ENCODE measurements around the gene CPD. TPM values are rescaled to one million over a fixed set of nuclear protein-coding genes. Genes with fewer than 3 reads are reported as not detected.

CPD gene
- total and polyA plus RNA-seq, 9 of the 15 experiments (the other 6 are each of a cell fraction or from before 2014, with no cell fraction given) = 4.5 to 24.4 (median 20.4) TPM

DNA sequence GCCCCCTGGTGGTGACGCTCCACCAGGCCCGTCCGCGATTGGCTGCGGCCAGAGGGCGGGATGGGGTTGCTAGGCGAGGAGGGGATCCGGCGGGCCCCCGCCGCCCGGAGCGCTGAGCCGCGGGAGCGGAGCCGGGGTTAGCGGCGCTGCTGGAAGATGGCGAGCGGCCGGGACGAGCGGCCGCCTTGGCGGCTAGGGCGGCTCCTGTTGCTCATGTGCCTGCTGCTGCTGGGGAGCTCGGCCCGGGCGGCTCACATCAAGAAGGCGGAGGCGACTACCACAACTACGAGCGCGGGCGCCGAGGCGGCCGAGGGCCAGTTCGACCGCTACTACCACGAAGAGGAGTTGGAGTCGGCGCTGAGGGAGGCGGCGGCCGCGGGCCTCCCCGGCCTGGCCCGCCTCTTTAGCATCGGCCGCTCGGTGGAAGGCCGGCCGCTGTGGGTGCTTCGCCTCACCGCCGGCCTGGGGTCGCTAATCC, at the start of gene CPD (continued):
- TF ChIP-seq, protein P1, sequence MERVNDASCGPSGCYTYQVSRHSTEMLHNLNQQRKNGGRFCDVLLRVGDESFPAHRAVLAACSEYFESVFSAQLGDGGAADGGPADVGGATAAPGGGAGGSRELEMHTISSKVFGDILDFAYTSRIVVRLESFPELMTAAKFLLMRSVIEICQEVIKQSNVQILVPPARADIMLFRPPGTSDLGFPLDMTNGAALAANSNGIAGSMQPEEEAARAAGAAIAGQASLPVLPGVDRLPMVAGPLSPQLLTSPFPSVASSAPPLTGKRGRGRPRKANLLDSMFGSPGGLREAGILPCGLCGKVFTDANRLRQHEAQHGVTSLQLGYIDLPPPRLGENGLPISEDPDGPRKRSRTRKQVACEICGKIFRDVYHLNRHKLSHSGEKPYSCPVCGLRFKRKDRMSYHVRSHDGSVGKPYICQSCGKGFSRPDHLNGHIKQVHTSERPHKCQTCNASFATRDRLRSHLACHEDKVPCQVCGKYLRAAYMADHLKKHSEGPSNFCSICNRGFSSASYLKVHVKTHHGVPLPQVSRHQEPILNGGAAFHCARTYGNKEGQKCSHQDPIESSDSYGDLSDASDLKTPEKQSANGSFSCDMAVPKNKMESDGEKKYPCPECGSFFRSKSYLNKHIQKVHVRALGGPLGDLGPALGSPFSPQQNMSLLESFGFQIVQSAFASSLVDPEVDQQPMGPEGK (CRISPR knock-in tag; IDR thresholded peaks at IDR 0.05; ENCODE audit: borderline replicate concordance) = no peak
- TF ChIP-seq TFAM (CRISPR knock-in tag; conservative IDR thresholded peaks at IDR 0.05) = no peak
- TF ChIP-seq NR2C1 (IDR thresholded peaks at IDR 0.05) = no peak
- TF ChIP-seq NR2C1 (tag; IDR thresholded peaks at IDR 0.05) = no peak
- TF ChIP-seq HDAC8 (tag; IDR thresholded peaks at IDR 0.05) = no peak
- no peak for TF ChIP-seq FOXA3 (CRISPR knock-in tag; conservative IDR thresholded peaks at IDR 0.05 in 1 of 2, IDR thresholded peaks at IDR 0.05 in 1 of 2)
- TF ChIP-seq, protein P2, sequence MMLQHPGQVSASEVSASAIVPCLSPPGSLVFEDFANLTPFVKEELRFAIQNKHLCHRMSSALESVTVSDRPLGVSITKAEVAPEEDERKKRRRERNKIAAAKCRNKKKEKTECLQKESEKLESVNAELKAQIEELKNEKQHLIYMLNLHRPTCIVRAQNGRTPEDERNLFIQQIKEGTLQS (IDR thresholded peaks at IDR 0.05) = no peak
- TF ChIP-seq, protein P2 (CRISPR knock-in tag; conservative IDR thresholded peaks at IDR 0.05) = no peak
- TF ChIP-seq CREM (IDR thresholded peaks at IDR 0.05; ENCODE audit: low read depth) = peak; percentile 85
- no peak for TF ChIP-seq ZNF224 (CRISPR knock-in tag; IDR thresholded peaks at IDR 0.05)
- TF ChIP-seq, protein P3, sequence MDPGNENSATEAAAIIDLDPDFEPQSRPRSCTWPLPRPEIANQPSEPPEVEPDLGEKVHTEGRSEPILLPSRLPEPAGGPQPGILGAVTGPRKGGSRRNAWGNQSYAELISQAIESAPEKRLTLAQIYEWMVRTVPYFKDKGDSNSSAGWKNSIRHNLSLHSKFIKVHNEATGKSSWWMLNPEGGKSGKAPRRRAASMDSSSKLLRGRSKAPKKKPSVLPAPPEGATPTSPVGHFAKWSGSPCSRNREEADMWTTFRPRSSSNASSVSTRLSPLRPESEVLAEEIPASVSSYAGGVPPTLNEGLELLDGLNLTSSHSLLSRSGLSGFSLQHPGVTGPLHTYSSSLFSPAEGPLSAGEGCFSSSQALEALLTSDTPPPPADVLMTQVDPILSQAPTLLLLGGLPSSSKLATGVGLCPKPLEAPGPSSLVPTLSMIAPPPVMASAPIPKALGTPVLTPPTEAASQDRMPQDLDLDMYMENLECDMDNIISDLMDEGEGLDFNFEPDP (CRISPR knock-in tag; IDR thresholded peaks at IDR 0.05) = no peak
- TF ChIP-seq ZBTB17 (CRISPR knock-in tag; IDR thresholded peaks at IDR 0.05) = no peak
- no peak for TF ChIP-seq EGR1 (conservative IDR thresholded peaks at IDR 0.05)
- TF ChIP-seq, protein P4, sequence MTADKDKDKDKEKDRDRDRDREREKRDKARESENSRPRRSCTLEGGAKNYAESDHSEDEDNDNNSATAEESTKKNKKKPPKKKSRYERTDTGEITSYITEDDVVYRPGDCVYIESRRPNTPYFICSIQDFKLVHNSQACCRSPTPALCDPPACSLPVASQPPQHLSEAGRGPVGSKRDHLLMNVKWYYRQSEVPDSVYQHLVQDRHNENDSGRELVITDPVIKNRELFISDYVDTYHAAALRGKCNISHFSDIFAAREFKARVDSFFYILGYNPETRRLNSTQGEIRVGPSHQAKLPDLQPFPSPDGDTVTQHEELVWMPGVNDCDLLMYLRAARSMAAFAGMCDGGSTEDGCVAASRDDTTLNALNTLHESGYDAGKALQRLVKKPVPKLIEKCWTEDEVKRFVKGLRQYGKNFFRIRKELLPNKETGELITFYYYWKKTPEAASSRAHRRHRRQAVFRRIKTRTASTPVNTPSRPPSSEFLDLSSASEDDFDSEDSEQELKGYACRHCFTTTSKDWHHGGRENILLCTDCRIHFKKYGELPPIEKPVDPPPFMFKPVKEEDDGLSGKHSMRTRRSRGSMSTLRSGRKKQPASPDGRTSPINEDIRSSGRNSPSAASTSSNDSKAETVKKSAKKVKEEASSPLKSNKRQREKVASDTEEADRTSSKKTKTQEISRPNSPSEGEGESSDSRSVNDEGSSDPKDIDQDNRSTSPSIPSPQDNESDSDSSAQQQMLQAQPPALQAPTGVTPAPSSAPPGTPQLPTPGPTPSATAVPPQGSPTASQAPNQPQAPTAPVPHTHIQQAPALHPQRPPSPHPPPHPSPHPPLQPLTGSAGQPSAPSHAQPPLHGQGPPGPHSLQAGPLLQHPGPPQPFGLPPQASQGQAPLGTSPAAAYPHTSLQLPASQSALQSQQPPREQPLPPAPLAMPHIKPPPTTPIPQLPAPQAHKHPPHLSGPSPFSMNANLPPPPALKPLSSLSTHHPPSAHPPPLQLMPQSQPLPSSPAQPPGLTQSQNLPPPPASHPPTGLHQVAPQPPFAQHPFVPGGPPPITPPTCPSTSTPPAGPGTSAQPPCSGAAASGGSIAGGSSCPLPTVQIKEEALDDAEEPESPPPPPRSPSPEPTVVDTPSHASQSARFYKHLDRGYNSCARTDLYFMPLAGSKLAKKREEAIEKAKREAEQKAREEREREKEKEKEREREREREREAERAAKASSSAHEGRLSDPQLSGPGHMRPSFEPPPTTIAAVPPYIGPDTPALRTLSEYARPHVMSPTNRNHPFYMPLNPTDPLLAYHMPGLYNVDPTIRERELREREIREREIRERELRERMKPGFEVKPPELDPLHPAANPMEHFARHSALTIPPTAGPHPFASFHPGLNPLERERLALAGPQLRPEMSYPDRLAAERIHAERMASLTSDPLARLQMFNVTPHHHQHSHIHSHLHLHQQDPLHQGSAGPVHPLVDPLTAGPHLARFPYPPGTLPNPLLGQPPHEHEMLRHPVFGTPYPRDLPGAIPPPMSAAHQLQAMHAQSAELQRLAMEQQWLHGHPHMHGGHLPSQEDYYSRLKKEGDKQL (CRISPR knock-in tag; IDR thresholded peaks at IDR 0.05; ENCODE audit: borderline replicate concordance) = no peak
- TF ChIP-seq, protein P5, sequence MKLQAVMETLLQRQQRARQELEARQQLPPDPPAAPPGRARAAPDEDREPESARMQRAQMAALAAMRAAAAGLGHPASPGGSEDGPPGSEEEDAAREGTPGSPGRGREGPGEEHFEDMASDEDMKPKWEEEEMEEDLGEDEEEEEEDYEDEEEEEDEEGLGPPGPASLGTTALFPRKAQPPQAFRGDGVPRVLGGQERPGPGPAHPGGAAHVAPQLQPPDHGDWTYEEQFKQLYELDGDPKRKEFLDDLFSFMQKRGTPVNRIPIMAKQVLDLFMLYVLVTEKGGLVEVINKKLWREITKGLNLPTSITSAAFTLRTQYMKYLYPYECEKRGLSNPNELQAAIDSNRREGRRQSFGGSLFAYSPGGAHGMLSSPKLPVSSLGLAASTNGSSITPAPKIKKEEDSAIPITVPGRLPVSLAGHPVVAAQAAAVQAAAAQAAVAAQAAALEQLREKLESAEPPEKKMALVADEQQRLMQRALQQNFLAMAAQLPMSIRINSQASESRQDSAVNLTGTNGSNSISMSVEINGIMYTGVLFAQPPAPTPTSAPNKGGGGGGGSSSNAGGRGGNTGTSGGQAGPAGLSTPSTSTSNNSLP (IDR thresholded peaks at IDR 0.05; ENCODE audit: borderline replicate concordance, low read depth, low read length) = no peak
- TF ChIP-seq HNRNPK (IDR thresholded peaks at IDR 0.05; ENCODE audit: low read depth, low read length, poor library complexity, severe bottlenecking) = no peak
- TF ChIP-seq POLR3G (IDR thresholded peaks at IDR 0.05; ENCODE audit: extremely low read depth, insufficient read length, insufficient replicate concordance) = no peak
